Suppressor macrophage treated with lipopolysaccharide for 4 hours (primary cell): Measurements from ENCODE around the gene GATAD2B.
"Not testable (repeated sequence)": the region's sequence is repeated elsewhere in the genome, so short reads cannot be mapped to it uniquely, and the experiment has no call there.

Experiments used
- DNase-seq: peaks from one replicate; pipeline ENCODE4 v3.0.0-alpha.2; 2020

Gene GATAD2B

DNA sequence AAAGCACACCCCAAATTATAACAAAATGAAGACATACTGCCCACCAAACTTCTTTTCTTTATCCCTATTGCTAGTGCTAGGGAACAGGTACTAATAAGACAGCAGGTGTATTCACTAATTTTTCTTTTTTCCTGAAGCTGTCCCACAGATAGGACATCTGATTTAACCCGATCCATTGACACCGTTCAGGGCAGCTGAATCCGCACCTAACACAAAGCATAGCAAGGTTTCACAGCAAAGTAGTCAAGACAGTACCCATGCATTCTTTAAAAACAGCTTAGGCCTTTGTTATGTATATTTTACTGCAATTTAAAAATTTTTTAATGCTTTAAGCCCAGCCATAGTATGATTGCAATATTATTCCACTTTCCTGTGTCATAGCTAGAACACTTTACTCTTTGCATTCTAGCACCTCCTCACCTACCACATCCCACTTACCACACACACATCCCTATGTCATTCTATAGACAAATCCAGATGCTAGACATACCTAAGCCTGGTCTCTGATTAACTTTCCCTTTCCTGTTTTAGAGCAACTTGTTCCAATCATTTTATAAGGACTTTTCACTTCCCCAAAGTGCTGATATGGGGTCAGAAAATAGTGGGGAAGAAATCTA, 40.4 kb downstream of the GATAD2B start:
- DNase-seq, result no peak

- no peak for DNase-seq
Measured at GRCh38 chr1:153881751-153882150, 41.0 kb downstream of the GATAD2B start.

DNA sequence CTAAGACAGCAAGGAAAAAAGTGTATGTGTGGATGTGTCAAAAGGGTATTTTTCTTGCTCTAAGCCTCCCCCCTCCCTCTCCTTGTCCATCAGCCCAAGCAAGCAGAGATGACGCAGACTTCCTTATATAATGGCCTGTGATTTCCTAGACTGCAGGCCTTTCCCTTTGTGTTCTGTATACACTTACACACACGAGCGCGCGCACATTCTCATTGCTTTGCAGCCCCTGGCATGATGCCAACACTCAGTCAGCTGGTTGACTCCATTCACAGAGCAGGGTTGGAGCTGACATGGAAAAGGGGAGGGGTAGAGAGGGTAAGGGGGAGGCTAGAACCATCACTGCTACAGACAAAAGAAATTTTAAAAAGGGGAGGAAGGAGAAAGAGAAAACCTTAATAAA, 41.8 kb downstream of the GATAD2B start:
- DNase-seq, result peak; percentile 89

- DNase-seq, result no peak
Measured at GRCh38 chr1:153880024-153880423, 42.7 kb downstream of the GATAD2B start.

- no peak for DNase-seq
Measured at GRCh38 chr1:153877112-153877511, 45.7 kb downstream of the GATAD2B start.

- DNase-seq, result peak; percentile 37
Measured at GRCh38 chr1:153872934-153873333, 49.8 kb downstream of the GATAD2B start.

GRCh38 chr1:153872331-153872730, 50.4 kb downstream of the GATAD2B start:
- peak; percentile 61 for DNase-seq

GRCh38 chr1:153869486-153869885, 53.3 kb downstream of the GATAD2B start:
- no peak for DNase-seq

GRCh38 chr1:153866045-153866850, 56.5 kb downstream of the GATAD2B start:
- DNase-seq, result no peak

DNA sequence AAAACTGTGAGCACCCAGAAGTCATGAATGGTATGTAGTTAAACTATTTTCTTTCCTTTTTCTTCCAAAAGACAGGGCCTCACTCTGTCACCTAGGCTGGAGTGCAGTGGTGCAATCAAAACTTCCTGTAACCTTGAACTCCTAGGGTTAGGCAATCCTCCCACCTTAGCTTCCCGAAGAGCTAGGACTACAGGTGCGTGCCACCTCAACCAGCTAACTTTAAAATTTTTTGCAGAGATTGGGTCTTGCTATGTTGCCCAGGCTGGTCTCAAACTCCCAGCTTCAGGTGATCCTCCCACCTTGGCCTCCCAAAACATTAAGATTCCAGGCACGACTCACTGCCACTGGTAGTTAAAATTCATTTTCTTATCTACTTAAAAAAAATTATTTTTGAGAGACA, 62.5 kb downstream of the GATAD2B start:
- no peak for DNase-seq

DNA sequence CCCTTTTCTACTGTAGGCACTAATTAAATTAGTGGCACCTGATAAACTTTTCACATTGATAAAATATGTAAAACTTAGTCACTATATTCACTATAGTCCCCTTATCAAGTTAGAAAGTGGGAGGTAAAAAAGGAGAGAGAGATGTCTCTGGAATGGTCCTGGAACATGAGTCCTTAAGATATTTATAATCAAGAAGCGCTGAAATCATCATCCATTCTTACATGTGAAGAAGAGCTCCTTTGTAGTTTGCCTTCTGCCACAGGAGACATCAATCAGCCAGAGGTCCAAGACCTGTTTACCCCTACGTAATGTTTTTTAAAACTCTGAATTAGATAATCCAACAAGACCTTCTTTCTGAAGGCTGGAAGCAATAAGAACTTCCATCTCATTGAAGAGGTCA, 65.3 kb downstream of the GATAD2B start:
- no peak for DNase-seq

GRCh38 chr1:153856763-153857162, 66.0 kb downstream of the GATAD2B start:
- DNase-seq, result no peak

DNA sequence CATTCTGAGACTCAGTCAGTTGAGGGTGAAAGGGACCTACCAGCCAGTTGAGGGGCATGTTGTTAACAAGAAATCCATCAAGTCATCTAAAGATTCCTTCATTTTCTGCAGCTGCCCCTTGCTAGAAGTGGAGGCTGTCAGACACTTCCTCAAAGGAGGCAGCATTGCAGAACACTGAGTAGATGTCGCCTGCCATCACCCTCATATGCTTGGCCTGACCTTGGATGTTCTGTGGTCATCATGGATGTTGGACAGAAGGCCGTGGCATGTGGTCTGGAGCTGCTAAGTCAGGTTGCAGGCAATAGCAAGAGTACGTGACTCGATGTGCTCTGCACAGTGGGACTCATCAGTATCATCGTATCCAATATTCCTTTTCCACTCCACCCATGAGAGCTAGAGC, 70.6 kb downstream of the GATAD2B start:
- peak; percentile 55 for DNase-seq

GRCh38 chr1:153849487-153850185, 73.1 kb downstream of the GATAD2B start:
- DNase-seq, result peak; percentile 54

- DNase-seq, result no peak
Measured at GRCh38 chr1:153848805-153849204, 74.0 kb downstream of the GATAD2B start.

DNA sequence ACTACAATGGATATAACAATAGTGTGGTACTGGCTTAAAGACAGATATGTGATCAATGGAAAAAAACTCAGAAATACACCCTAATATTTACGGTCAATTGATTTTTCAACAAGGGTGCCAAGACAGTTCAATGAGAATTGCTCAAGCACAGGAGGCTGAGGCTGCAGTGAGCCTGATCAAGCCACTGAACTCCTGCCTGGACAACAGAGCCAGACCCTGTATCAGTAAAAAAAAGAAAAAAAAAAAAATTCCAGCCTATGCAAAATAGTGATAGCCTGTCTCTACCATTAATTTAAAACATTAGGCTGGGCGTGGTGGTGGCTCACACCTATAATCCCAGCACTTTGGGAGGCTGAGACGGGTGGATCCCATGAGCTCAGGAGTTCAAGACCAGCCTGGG, 77.6 kb downstream of the GATAD2B start:
- no peak for DNase-seq

- not testable (repeated sequence) for DNase-seq
Measured at GRCh38 chr1:153844349-153844748, 78.4 kb downstream of the GATAD2B start.

GRCh38 chr1:153842006-153842471, 80.7 kb downstream of the GATAD2B start:
- DNase-seq, result no peak

- DNase-seq, result no peak
Measured at GRCh38 chr1:153841463-153841994, 81.2 kb downstream of the GATAD2B start.

DNA sequence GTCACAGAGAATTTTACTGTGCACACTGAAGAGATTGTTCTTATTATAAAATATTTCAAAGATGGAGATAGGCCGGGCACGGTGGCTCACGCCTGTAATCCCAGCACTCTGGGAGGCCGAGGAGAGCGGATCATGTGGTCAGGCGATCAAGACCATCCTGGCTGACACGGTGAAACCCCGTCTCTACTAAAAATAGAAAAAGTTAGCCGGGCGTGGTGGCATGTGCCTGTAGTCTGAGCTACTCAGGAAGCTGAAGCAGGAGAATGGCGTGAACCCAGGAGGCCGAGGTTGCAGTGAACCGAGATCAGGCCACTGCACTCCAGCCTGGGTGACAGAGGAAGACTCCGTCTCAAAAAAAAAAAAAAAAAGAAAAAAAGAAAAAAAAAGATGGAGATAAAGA, 82.0 kb downstream of the GATAD2B start:
- not testable (repeated sequence) for DNase-seq

DNA sequence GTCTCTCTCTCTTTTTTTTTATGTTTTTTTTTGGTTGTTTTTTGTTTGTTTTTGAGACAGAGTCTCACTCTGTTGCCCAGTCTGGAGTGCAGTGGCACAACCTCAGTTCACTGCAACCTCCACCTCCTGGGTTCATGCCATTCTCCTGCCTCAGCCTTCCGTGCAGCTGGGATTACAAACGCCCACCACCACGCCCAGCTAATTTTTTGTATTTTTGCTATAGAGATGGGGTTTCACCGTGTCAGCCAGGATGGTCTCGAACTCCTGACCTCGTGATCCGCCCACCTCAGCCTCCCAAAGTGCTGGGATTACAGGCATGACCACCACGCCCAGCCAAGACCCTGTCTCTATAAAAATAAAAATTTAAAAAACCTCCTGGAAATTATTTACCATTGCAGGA, 88.8 kb downstream of the GATAD2B start:
- DNase-seq, result not testable (repeated sequence)

DNA sequence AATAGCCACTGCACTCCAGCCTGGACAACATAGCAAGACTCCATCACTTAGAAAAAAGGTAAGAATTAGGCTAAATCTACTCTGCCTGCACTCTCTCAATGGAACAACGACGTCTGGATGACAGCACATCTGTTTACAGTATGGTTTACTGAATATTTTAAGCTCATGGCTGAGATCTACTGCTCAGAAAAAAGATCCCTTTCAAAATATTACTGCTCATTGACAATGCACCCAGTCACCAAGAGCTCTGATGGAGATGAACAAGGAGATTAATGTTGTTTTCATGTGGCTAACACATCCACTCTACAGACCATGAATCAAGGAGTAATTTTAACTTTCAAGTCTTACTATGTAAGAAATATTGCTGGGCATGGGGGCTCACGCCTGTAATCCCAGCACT, 89.6 kb downstream of the GATAD2B start:
- no peak for DNase-seq

DNA sequence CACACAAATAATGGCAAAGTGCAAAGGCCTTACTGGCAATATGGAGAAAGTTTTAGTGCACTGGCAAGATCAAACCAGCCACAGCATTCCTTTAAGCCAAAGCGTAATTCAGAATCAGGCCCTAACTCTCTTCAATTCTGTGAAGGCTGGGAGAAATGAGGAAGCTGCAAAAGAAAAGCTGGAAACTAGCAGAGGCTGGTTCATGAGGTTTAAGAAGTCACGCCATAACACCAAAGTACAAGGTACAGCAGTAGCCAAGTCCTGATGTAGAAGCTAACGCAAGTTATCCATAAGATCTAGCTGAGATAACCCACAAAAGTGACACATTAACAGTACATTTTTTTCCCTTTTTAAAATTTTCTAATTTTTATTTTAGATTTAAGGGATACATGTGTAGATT, 90.5 kb downstream of the GATAD2B start:
- no peak for DNase-seq

- no peak for DNase-seq
Measured at GRCh38 chr1:153831026-153831425, 91.7 kb downstream of the GATAD2B start.
